Esophagus muscularis mucosa (tissue), 4 donors: Measurements from ENCODE around the gene KIF26B. TPM values are rescaled to one million over a fixed set of nuclear protein-coding genes. Genes with fewer than 3 reads are reported as not detected.

Experiments
- DNase-seq: peaks from one replicate; pipeline ENCODE4 v3.0.0-alpha.2; 2017; ENCODE audit errors: extremely low spot score
- H3K27ac ChIP-seq, 4 donors: fragments of 200-600 bp; sonication (generic); replicated peaks in 1 of 4; 1 replicate in 3 of 4; 2 replicates in 1 of 4; pipeline ENCODE4 v1.5.1; 2016 to 2019; ENCODE audit warnings: mild to moderate bottlenecking in 1 of 4
- H3K27me3 ChIP-seq, 4 donors: fragments of 200-600 bp; sonication (generic); one replicate each; pipeline versions ENCODE4 v1.5.1 to v1.6.0; 2016 to 2019
- H3K36me3 ChIP-seq, 4 donors: fragments of 200-600 bp; sonication (generic); one replicate each; pipeline ENCODE4 v1.5.1; 2016 to 2019
- H3K4me1 ChIP-seq, 4 donors: fragments of 200-600 bp; sonication (generic); one replicate each; pipeline ENCODE4 v1.5.1; 2016 to 2019
- H3K4me3 ChIP-seq, 4 donors: fragments of 200-600 bp; sonication (generic); 1 replicate in 2 of 4; 2 replicates in 2 of 4; pipeline ENCODE4 v1.5.1; 2016 to 2019; ENCODE audit warnings: mild to moderate bottlenecking in 4 of 4, moderate library complexity in 1 of 4
- H3K9me3 ChIP-seq, 4 donors: fragments of 200-600 bp; sonication (generic); 1 replicate in 3 of 4; 2 replicates in 1 of 4; pipeline ENCODE4 v1.5.1; 2016 to 2019
- EP300 ChIP-seq: sonication (generic); formaldehyde crosslinking; IDR thresholded peaks from one replicate; pipeline ENCODE4 v1.6.1; 2017; ENCODE audit warnings: antibody characterized with exemption
- POLR2A ChIP-seq: fragments of 450-650 bp; IDR thresholded peaks from one replicate; pipeline ENCODE4 v1.6.1; 2017; ENCODE audit warnings: antibody characterized with exemption, moderate library complexity, mild to moderate bottlenecking, low read depth
- POLR2AphosphoS5 ChIP-seq, 2 donors: sonication (generic); formaldehyde crosslinking; IDR thresholded peaks; one replicate each; pipeline ENCODE4 v1.6.1; 2017; ENCODE audit warnings: antibody characterized with exemption in 2 of 2
- WGBS: methylation state at CpG from one replicate; pipeline ENCODE4 v1.1.5; 2018; 5-methylcytosine and 5-hydroxymethylcytosine counted together
- intact Hi-C: fragments of 100-400 bp; cut with DNase I; formaldehyde crosslinking; loops from one replicate; pipeline ENCODE4 v1.15.1; 2023
- total RNA-seq, 4 donors: library from RNA; depleted of rRNA; stranded (reverse); fragments of >200 nt; gene quantifications; one replicate each; pipeline versions ENCODE4 v1.1.0 to v1.2.1, GENCODE V29; 2016
- TF ChIP-seq, protein P1 (sequence below), 3 experiments: fragments of 200-600 bp in 2 of 3; fragments of 450-650 bp in 1 of 3; sonication (generic) in 2 of 3; IDR thresholded peaks; one replicate each; pipeline ENCODE4 v1.5.1; 2017 to 2019; ENCODE audit warnings: antibody characterized with exemption in 3 of 3, mild to moderate bottlenecking in 2 of 3, moderate library complexity in 1 of 3

The KIF26B gene
- total RNA-seq, 4 donors from 2014 or later, result 0.13 to 3.7 (median 1.3) TPM

DNA sequence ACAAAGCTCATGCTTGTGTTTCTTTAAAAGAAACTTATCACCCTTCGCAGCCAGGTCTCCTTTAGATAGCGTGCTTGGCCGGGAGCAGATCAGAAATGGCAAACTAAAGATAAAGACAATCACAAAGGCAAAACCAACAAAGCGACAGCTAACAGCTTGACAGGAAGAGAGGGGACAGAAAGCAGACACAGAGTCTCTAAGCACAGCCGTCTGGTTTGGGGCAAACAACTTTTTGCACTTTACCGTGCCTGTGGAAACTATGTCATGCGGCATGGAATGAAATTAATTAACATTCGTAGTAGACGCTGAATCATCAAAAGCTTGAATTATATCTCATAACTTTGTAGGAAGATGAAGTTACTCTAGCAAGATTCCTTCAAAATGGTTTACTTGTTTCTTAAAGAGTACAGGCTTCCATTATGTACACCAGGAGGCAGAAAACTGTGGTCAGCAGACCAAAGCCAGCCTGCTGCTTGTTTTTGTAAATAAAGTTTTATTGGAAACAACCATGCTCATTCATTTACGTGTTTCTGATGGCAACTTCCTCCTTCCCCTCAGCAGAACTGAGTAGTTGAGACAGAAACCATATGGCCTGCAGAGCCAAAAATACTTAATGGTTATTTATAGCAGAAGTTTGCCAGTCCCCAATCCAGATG is 183.2 kb downstream of the KIF26B start:
- H3K4me1 ChIP-seq, result no peaks in the 10 kb centered on the region
- TF ChIP-seq POLR2A (no peak), POLR2AphosphoS5 (IDR thresholded peaks at IDR 0.05) (no peak), EP300 (no peak)
- TF ChIP-seq, protein P1, sequence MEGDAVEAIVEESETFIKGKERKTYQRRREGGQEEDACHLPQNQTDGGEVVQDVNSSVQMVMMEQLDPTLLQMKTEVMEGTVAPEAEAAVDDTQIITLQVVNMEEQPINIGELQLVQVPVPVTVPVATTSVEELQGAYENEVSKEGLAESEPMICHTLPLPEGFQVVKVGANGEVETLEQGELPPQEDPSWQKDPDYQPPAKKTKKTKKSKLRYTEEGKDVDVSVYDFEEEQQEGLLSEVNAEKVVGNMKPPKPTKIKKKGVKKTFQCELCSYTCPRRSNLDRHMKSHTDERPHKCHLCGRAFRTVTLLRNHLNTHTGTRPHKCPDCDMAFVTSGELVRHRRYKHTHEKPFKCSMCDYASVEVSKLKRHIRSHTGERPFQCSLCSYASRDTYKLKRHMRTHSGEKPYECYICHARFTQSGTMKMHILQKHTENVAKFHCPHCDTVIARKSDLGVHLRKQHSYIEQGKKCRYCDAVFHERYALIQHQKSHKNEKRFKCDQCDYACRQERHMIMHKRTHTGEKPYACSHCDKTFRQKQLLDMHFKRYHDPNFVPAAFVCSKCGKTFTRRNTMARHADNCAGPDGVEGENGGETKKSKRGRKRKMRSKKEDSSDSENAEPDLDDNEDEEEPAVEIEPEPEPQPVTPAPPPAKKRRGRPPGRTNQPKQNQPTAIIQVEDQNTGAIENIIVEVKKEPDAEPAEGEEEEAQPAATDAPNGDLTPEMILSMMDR (IDR thresholded peaks at IDR 0.05), result no peak
- no peak overlapping the region for H3K27ac ChIP-seq
- no peaks in the 10 kb centered on the region for H3K27me3 ChIP-seq
- no peak overlapping the region for H3K4me3 ChIP-seq
- H3K9me3 ChIP-seq, result no peaks in the 10 kb centered on the region
- DNase-seq, result no peak
- H3K36me3 ChIP-seq, result no peaks in the 10 kb centered on the region
- intact Hi-C loops, result no loop called here
- WGBS, result 81% methylated on average over 10 of the region's 10 CpGs

GRCh38 chr1:245338485-245338877 is 183.7 kb downstream of the KIF26B start:
- TF ChIP-seq POLR2AphosphoS5 (IDR thresholded peaks at IDR 0.05), result no peak
- TF ChIP-seq, protein P1 (IDR thresholded peaks at IDR 0.05), result no peak
- TF ChIP-seq POLR2A, result no peak
- no peak for TF ChIP-seq EP300
- no peaks in the 10 kb centered on the region for H3K27me3 ChIP-seq
- no peak overlapping the region for H3K27ac ChIP-seq
- DNase-seq, result no peak
- no peaks in the 10 kb centered on the region for H3K4me1 ChIP-seq
- H3K36me3 ChIP-seq, result no peaks in the 10 kb centered on the region
- H3K4me3 ChIP-seq, result no peak overlapping the region
- intact Hi-C loops, result no loop called here
- H3K9me3 ChIP-seq, result no peaks in the 10 kb centered on the region
- WGBS, result 84% methylated on average over 5 of the region's 5 CpGs

DNA sequence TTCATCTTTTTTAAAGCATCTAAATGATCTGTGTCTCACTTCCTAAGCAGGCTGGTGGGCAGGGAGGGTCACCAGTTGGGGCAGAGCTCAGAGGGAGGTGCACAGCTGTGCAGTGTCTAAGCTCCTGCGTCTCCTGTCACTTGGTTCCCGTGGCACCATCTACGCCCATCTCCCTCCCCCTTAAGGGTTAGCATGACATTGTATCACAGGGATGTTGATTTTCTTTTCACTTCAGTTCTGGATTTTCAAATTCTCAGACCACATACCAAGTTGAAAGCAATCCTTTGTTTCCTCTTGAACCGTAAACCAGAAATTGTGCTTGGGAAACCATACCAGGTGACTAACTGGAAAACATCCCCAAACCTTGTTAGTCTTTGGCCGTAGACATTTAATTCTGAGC is 187.0 kb downstream of the KIF26B start:
- H3K27ac ChIP-seq, result no peak overlapping the region
- WGBS, result 93% methylated on average over 5 of the region's 5 CpGs
- intact Hi-C loops, result no loop called here

DNA sequence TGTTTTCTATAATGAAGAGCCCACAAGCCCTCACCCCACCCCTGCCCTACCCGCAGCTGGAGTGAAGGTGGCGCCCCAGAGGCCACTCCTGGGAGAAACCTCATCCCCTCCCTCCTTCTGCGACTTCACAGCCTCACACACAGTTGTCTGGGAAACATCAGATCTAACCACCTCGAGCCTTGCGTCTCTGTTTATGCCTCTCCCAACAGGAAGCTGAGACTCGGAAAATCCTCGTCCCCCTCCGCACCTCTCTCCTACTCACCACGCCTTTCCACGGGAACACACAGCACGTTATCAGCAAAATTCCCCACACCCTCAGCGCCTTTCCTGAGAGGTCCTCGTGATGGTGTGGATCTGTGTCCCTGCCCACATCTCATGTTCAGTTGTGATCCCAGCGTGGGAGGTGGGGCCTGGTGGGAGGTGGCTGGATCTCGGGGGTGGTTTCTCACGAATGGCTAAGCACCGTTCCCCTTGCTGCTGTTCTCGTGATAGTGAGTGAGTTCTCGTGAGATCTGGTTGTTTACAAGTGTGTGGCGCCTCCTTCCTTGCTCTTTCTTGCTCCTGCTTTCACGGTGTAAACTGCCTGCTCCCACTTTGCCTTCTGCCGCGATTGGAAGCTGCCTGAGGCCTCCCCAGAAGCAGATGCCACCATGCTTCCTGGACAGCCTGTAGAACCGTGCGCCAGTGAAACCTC is 190.6 kb downstream of the KIF26B start:
- H3K4me1 ChIP-seq, result no peaks in the 10 kb centered on the region
- TF ChIP-seq POLR2AphosphoS5 (IDR thresholded peaks at IDR 0.05), result no peak
- TF ChIP-seq, protein P1 (IDR thresholded peaks at IDR 0.05), result no peak
- TF ChIP-seq EP300, result no peak
- no peak for TF ChIP-seq POLR2A
- no peaks in the 10 kb centered on the region for H3K27me3 ChIP-seq
- H3K4me3 ChIP-seq, result no peak overlapping the region
- H3K9me3 ChIP-seq, result no peaks in the 10 kb centered on the region
- WGBS, result 85% methylated on average over 25 of the region's 25 CpGs
- H3K27ac ChIP-seq, result no peak overlapping the region
- no peak for DNase-seq
- no peaks in the 10 kb centered on the region for H3K36me3 ChIP-seq
- intact Hi-C loops, result no loop called here

More for the DNA sequence above, 187.0 kb downstream of the KIF26B start:
- no peaks in the 10 kb centered on the region for H3K9me3 ChIP-seq
- H3K4me3 ChIP-seq, result no peak overlapping the region
- no peak for DNase-seq
- TF ChIP-seq EP300, result no peak
- no peak for TF ChIP-seq POLR2AphosphoS5 (IDR thresholded peaks at IDR 0.05)
- TF ChIP-seq, protein P1 (IDR thresholded peaks at IDR 0.05), result no peak
- TF ChIP-seq POLR2A, result no peak
- no peaks in the 10 kb centered on the region for H3K4me1 ChIP-seq
- H3K36me3 ChIP-seq, result no peaks in the 10 kb centered on the region
- H3K27me3 ChIP-seq, result no peaks in the 10 kb centered on the region
